H9 (cell line): ENCODE measurements around the gene CCDC12. TPM values are rescaled to one million over a fixed set of nuclear protein-coding genes. Genes with fewer than 3 reads are reported as not detected.

Experiments used
- DNase-seq: peaks from one replicate; pipeline ENCODE4 v3.0.0-alpha.2; 2017
- H2AFZ ChIP-seq: one replicate; pipeline ENCODE4 v1.6.1; 2013; ENCODE audit warnings: mild to moderate bottlenecking, low read length, control low read depth, moderate library complexity
- H2AK5ac ChIP-seq: 2 replicates; pipeline ENCODE4 v1.6.1; 2013; ENCODE audit warnings: low read length, control low read depth, mixed read lengths; ENCODE audit not compliant: insufficient read length
- H2BK120ac ChIP-seq: one replicate; pipeline ENCODE4 v1.6.1; 2013; ENCODE audit warnings: low read depth, mild to moderate bottlenecking, low read length, control low read depth, inconsistent platforms; ENCODE audit not compliant: poor library complexity, severe bottlenecking
- H2BK12ac ChIP-seq: 2 replicates; pipeline ENCODE4 v1.6.1; 2013; ENCODE audit warnings: low read length, control low read depth, mixed read lengths, low read depth; ENCODE audit not compliant: insufficient read length
- H2BK15ac ChIP-seq: 2 replicates; pipeline ENCODE4 v1.6.1; 2013; ENCODE audit warnings: low read depth, low read length, control low read depth
- H2BK20ac ChIP-seq: one replicate; pipeline ENCODE4 v1.6.1; 2013; ENCODE audit warnings: low read depth, mild to moderate bottlenecking, low read length, control low read depth, inconsistent platforms; ENCODE audit not compliant: poor library complexity, severe bottlenecking
- H2BK5ac ChIP-seq: 2 replicates; pipeline ENCODE4 v1.6.1; 2013; ENCODE audit warnings: low read length, control low read depth, mixed read lengths; ENCODE audit not compliant: insufficient read length
- H3K14ac ChIP-seq: 2 replicates; pipeline ENCODE4 v1.6.1; 2013; ENCODE audit warnings: low read length, control low read depth; ENCODE audit not compliant: insufficient read depth
- H3K18ac ChIP-seq: 2 replicates; pipeline ENCODE4 v1.6.1; 2013; ENCODE audit warnings: low read depth, mild to moderate bottlenecking, mixed read lengths, low read length, control low read depth; ENCODE audit not compliant: insufficient read length
- H3K23ac ChIP-seq: 2 replicates; pipeline ENCODE4 v1.6.1; 2013; ENCODE audit warnings: low read length, control low read depth, mixed read lengths, low read depth; ENCODE audit not compliant: insufficient read length
- H3K23me2 ChIP-seq: 2 replicates; pipeline ENCODE4 v1.6.1; 2013; ENCODE audit warnings: low read depth, mild to moderate bottlenecking, mixed read lengths, low read length, control low read depth; ENCODE audit not compliant: insufficient read length, poor library complexity, severe bottlenecking
- H3K27ac ChIP-seq: 2 replicates; pipeline ENCODE4 v1.5.1; 2013; ENCODE audit warnings: low read length, control low read depth, mixed read lengths, low read depth; ENCODE audit not compliant: insufficient read length
- H3K27me3 ChIP-seq: 2 replicates; pipeline ENCODE4 v1.6.1; 2013; ENCODE audit warnings: low read length, control low read depth, inconsistent platforms; ENCODE audit not compliant: insufficient read depth
- H3K4ac ChIP-seq: 2 replicates; pipeline ENCODE4 v1.6.1; 2013; ENCODE audit warnings: low read depth, mild to moderate bottlenecking, control low read depth, inconsistent platforms, low read length, moderate library complexity
- H3K4me1 ChIP-seq: 2 replicates; pipeline ENCODE4 v1.6.1; 2013; ENCODE audit warnings: low read length, control low read depth, inconsistent platforms; ENCODE audit not compliant: insufficient read depth
- H3K4me2 ChIP-seq: 2 replicates; pipeline ENCODE4 v1.6.1; 2013; ENCODE audit warnings: low read length, control low read depth, mixed read lengths; ENCODE audit not compliant: insufficient read length, insufficient read depth
- H3K56ac ChIP-seq: 2 replicates; pipeline ENCODE4 v1.6.1; 2013; ENCODE audit warnings: low read depth, mild to moderate bottlenecking, mixed read lengths, low read length, control low read depth; ENCODE audit not compliant: insufficient read length
- H3K79me1 ChIP-seq: 2 replicates; pipeline ENCODE4 v1.6.1; 2013; ENCODE audit warnings: low read depth, mild to moderate bottlenecking, moderate library complexity, low read length, control low read depth, inconsistent platforms; ENCODE audit not compliant: insufficient read depth, poor library complexity, severe bottlenecking
- H3K79me2 ChIP-seq: 2 replicates; pipeline ENCODE4 v1.6.1; 2013; ENCODE audit warnings: low read length, control low read depth, inconsistent platforms; ENCODE audit not compliant: insufficient read depth
- H3K9ac ChIP-seq: 2 replicates; pipeline ENCODE4 v1.6.1; 2013; ENCODE audit warnings: low read length, control low read depth, mixed read lengths; ENCODE audit not compliant: insufficient read length; ENCODE audit errors: extremely low read depth
- H3K9me3 ChIP-seq: one replicate; pipeline ENCODE4 v1.6.1; 2013; ENCODE audit warnings: low read depth, low read length, inconsistent platforms; ENCODE audit not compliant: control insufficient read depth
- H3T11ph ChIP-seq: one replicate; pipeline ENCODE4 v1.6.1; 2013; ENCODE audit warnings: mild to moderate bottlenecking, low read length, control low read depth, inconsistent platforms
- H4K20me1 ChIP-seq: one replicate; pipeline ENCODE4 v1.6.1; 2013; ENCODE audit not compliant: control insufficient read depth, insufficient read length, insufficient read depth
- H4K5ac ChIP-seq: 2 replicates; pipeline ENCODE4 v1.6.1; 2013; ENCODE audit warnings: low read depth, mild to moderate bottlenecking, mixed read lengths, low read length, control low read depth; ENCODE audit not compliant: insufficient read length
- H4K8ac ChIP-seq: replicated peaks from 2 replicates; pipeline ENCODE4 v1.6.1; 2013; ENCODE audit warnings: low read length, control low read depth, mixed read lengths, low read depth; ENCODE audit not compliant: insufficient read length
- H4K91ac ChIP-seq: 2 replicates; pipeline ENCODE4 v1.6.1; 2013; ENCODE audit warnings: low read depth, mild to moderate bottlenecking, moderate library complexity, mixed read lengths, low read length, control low read depth; ENCODE audit not compliant: insufficient read length
- H3K27ac Mint-ChIP-seq, 3 experiments: 2 replicates in 2 of 3; 3 replicates in 1 of 3; pipeline ENCODE4 v1.8.0; 2020 to 2021; ENCODE audit warnings: mixed read lengths in 3 of 3, mild to moderate bottlenecking in 1 of 3, moderate library complexity in 1 of 3
- H3K27me3 Mint-ChIP-seq: 2 replicates; pipeline ENCODE4 v1.8.0; 2021; ENCODE audit warnings: low read depth, mild to moderate bottlenecking, moderate library complexity, mixed read lengths
- H3K36me3 Mint-ChIP-seq, 3 experiments: 2 replicates in 2 of 3; 3 replicates in 1 of 3; pipeline ENCODE4 v1.8.0; 2020 to 2021; ENCODE audit warnings: low read depth in 3 of 3, mixed read lengths in 3 of 3; ENCODE audit not compliant: insufficient read depth in 1 of 3
- H3K4me1 Mint-ChIP-seq, 2 experiments: 2 replicates each; pipeline ENCODE4 v1.8.0; 2020; ENCODE audit warnings: mixed read lengths in 2 of 2
- H3K4me3 Mint-ChIP-seq, 2 experiments: 2 replicates in 1 of 2; 3 replicates in 1 of 2; pipeline ENCODE4 v1.8.0; 2020 to 2021; ENCODE audit warnings: mild to moderate bottlenecking in 2 of 2, mixed read lengths in 2 of 2, moderate library complexity in 1 of 2
- H3K9me3 Mint-ChIP-seq, 2 experiments: 2 replicates in 1 of 2; 3 replicates in 1 of 2; pipeline ENCODE4 v1.8.0; 2020; ENCODE audit warnings: mild to moderate bottlenecking in 2 of 2, mixed read lengths in 2 of 2, moderate library complexity in 1 of 2
- WGBS: extraction: QIAGEN DNeasy Blood & Tissue Kit; methylation state at CpG from one replicate; pipeline ENCODE4 v1.1.7; 2013; ENCODE audit warnings: missing lambda C conversion rate, low lambda C conversion rate, mixed read lengths; ENCODE audit not compliant: insufficient read length; ENCODE audit errors: extremely low coverage; 5-methylcytosine and 5-hydroxymethylcytosine counted together
- total RNA-seq: library from RNA; stranded (reverse); gene quantifications from 2 replicates; pipeline ENCODE4 v1.2.1, GENCODE V29; 2021
- TF ChIP-seq, protein P1 (sequence below): fragments of 200-600 bp; sonication (generic); conservative IDR thresholded peaks from 3 replicates; pipeline ENCODE4 v1.8.0; 2021; ENCODE audit warnings: antibody characterized with exemption, mild to moderate bottlenecking

CCDC12 gene
- total RNA-seq, 1 experiment from 2014 or later: 54.0 TPM

GRCh38 chr3:46957092-46957820, 19.3 kb downstream of the CCDC12 start:
- Mint-ChIP-seq H3K4me3 (no peak overlapping the region), H3K9me3 (no peaks in the 10 kb centered on the region), H3K36me3 (peaks cover 0 to 4% (median 2%) of the 10 kb centered on the region in 3 experiments; a peak in 3 of 7 replicates), H3K27ac (no peak overlapping the region; a peak in 1 of 7 replicates), H3K4me1 (peaks cover 54 to 65% of the 10 kb centered on the region in 2 experiments), H3K27me3 (no peaks in the 10 kb centered on the region)
- Histone ChIP-seq H3T11ph (no peak overlapping the region), H2BK5ac (no peak overlapping the region), H3K23ac (no peak overlapping the region), H2AK5ac (no peak overlapping the region), H3K79me2 (peaks cover 45% of the 10 kb centered on the region; the same call in 1 of the 2 replicates), H3K4me2 (no peak overlapping the region), H4K8ac (no peak overlapping the region), H4K5ac (no peak overlapping the region), H3K9me3 (no peaks in the 10 kb centered on the region), H3K23me2 (no peaks in the 10 kb centered on the region), H3K4me1 (peaks cover 10% of the 10 kb centered on the region; the same call in 1 of the 2 replicates), H3K4ac (no peak overlapping the region), H2BK12ac (no peak overlapping the region), H2BK120ac (no peak overlapping the region), H3K79me1 (peaks cover 15% of the 10 kb centered on the region), H3K27ac (no peak overlapping the region), H3K56ac (no peak overlapping the region), H3K9ac (no peak overlapping the region), H4K20me1 (no peaks in the 10 kb centered on the region), H2BK15ac (no peak overlapping the region), H3K14ac (no peak overlapping the region), H2BK20ac (no peak overlapping the region), H3K27me3 (no peaks in the 10 kb centered on the region), H3K18ac (no peak overlapping the region), H2AFZ (no peak overlapping the region), H4K91ac (no peak overlapping the region)
- TF ChIP-seq, protein P1, sequence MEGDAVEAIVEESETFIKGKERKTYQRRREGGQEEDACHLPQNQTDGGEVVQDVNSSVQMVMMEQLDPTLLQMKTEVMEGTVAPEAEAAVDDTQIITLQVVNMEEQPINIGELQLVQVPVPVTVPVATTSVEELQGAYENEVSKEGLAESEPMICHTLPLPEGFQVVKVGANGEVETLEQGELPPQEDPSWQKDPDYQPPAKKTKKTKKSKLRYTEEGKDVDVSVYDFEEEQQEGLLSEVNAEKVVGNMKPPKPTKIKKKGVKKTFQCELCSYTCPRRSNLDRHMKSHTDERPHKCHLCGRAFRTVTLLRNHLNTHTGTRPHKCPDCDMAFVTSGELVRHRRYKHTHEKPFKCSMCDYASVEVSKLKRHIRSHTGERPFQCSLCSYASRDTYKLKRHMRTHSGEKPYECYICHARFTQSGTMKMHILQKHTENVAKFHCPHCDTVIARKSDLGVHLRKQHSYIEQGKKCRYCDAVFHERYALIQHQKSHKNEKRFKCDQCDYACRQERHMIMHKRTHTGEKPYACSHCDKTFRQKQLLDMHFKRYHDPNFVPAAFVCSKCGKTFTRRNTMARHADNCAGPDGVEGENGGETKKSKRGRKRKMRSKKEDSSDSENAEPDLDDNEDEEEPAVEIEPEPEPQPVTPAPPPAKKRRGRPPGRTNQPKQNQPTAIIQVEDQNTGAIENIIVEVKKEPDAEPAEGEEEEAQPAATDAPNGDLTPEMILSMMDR: no peak
- no CpG with 5 or more reads among the region's 11 CpGs for WGBS
- no peak for DNase-seq
